NCI-H2171 treated with DMSO at 0.1 percent for 48 hours (cell line): ENCODE results near the gene HHAT.

Experiments
- DNase-seq: peaks from one replicate; lab custom pipeline; 2025; lab: John Stamatoyannopoulos, UW

The HHAT gene

DNA sequence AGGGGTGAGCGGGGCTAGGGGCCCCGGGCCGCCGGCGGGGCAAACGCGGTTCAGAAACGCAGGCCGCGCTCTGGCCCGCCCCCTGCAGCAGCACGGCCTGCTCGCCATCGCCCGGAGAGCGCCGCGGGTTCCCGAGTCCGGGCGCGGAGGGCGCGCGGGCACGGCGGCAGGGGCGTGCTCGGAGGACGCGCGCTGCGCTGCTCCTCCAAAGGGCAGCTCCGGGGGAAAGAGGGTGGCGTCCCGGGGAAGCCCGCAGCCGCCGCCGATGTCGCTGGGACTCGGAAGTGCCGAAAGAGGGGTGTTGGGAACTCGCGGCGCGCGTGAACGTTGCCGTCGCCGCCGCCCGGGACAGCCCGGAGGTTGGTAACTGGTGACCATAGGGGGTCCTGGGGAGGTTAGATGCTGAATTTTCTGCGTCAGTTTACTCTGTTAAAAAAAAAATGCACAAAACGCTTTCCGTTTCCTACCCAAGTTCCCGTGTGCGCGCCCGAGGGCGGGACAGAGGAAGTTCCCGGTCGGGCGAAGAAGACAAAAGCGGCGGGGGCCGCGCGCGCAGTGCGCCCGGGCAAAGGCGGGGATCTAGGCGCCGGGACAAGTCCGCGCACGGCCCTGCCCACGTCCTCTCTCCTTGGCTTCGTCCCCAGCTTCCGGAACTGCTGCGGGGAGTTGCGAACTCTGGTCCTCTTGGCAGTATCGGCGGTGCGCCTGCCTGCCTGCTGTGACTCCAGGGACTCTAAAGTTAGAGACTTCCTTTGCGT, at the start of gene HHAT:
TSS of gene HHAT (plus strand) at position 157 of the 758 bp plus-strand sequence. CDS start 20,074 bp downstream, outside the sequence.
- DNase-seq: peak; percentile 84

DNA sequence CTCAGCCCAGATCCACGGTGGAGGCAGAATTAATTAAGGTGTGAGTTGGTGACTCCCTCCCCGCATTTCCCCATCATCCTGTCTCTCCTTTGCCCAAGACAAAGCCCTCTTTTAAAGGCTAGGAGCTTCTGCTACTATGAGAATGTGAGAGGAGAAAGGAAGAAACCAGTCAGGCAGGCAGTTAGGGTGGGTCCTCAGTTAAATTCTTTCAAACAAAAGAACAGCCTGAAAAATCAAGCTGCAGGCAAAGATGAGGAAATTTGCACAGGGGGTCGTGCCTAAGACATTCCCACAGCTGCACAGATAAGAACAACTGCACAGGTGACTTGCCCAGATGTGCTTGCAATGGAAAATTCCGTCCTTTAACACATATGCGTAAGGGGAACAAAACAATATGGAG, 48.5 kb upstream of the HHAT start:
- no peak for DNase-seq

DNA sequence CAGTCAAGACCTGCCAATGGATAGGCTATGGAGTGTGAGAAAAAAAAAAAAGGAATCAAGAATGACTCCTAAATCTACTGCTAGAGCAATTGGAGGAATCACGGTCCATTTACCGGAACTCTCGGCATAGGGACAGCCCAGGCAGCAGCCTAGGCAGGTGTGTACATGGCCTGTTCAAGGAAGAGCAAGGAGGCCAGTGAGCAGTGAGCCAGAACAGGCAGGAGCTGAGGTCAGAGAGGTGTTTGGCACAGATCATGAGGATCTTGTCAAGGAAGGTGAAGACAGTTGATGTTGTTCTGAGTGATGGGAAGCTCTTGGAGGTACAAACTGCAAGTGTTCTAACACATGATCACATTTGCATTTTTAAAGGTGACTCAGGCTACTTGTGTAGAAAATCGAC, 40.6 kb upstream of the HHAT start:
- no peak for DNase-seq

DNA sequence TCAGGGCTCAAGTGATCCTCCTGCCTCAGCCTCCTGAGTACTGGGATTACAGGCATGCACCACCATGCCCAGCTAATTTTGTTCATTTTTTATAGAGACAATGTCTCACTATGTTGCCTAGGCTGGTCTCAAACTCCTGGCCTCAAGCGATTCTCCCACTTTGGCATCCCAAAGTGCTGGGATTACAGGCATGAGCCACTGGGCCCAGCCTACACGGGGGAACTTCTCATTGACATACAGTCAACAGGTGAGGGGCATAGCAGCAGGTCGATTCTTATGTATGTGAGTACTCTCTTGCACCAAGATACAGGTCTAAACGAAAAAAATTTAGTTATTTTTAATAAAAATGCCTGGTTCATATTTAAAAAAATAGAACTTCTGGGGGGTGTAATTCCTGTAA, 39.5 kb upstream of the HHAT start:
- no peak for DNase-seq

DNA sequence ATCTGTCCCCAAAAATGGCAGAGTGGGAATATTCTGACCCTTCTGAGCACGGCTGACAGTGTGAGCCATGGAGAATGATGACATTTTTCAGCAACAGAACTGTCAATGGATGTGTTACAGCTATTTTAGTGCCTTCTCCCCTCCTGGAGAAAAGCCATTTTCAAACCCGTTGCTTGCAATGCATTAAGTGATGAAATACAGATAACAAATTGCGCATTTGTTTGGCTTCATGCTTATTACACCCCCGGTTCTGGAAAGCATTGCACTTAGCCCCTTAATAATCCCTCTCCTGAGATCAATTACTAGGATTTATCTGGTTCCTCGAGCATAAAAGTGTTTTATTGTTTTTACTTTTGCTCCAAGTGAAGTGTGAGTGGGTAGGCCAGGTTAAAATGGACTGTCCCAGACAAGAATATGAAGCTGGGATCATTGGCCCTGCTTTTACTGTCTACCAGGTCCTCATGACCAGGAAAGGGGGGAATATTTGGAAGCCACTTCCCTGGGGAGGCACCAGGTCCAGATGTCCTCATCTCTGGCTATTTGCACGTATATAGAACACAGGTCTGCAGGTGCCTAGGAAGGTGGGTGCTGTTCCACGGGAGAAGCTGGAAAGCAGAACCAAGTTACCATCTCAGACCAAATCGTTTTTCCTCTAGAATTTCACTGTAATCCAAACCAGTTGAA, 37.5 kb upstream of the HHAT start:
- no peak for DNase-seq

DNA sequence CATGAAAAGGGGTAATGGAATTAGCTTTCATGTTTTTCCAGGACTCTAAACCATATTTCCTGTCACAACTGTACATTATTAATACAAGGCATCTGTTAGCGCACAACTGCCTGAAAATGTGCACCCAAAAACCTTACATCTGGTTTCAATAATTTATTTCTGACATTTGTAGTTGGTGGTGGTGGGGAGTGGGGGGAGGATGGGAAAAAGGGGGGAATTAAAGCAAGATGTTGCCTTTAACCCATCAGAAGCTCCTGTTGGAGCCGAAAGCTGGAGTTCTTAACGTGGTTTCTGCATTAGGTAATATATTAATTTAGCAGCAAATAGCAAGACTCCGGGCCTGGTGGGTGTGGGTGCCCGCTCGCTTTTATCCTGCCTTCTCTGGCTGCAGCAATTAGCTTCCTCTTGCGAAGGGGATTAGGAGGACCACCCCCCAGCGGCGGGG, 36.9 kb upstream of the HHAT start:
- no peak for DNase-seq

DNA sequence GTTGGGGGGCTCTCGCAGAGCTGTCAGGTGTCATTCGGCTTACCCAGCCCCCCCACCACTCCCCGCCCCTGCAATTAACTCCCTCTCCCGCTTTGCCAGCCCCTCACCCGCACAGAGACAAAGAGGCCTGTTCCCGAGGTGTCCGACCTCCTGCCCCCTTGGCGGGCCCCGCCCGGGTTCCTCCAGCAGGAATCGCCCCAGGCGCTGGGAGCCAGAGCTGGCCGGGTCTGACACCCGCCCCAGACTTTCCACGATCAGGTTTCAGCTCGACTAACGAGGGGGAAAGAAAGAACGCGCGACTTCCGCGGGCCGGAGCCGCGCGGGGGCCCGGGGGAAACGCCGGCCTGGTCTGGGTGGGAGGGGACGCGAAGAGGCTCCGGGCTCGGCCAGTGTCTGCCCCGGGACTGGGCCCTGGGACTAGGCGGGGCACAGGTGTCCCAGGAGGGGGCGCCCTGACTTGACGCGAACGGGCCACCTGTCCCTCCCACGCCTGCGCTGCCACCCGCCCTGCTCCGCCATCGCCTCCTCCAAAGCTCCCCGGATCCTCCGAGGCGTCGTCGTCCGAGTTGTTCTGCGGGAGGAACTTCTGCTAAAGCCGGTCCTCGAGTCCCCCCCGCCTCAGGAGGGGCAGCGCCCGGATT, 36.4 kb upstream of the HHAT start:
- DNase-seq: peak; percentile 70

DNA sequence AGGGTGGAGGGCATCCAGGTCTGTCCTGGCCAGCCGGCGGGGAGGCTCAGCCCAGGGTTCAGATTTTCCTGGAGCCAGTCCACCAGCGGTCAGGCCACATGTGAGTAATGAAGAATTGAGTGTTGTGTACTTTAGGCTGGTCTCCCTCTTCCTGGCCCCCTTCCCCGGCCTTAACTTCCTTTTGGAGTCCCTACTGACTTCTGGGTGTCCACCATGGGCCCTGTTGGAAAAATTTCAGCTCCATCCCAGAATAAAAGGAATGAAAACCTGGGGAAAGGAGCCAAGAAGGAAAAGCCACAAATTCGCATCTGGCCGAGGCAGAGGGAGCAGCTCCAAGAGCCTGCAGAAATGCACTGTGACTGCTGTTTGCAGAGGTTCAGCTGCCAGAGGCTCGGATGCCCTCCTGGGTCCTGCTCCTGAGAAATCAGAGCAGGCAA, 35.5 kb upstream of the HHAT start:
- no peak for DNase-seq

DNA sequence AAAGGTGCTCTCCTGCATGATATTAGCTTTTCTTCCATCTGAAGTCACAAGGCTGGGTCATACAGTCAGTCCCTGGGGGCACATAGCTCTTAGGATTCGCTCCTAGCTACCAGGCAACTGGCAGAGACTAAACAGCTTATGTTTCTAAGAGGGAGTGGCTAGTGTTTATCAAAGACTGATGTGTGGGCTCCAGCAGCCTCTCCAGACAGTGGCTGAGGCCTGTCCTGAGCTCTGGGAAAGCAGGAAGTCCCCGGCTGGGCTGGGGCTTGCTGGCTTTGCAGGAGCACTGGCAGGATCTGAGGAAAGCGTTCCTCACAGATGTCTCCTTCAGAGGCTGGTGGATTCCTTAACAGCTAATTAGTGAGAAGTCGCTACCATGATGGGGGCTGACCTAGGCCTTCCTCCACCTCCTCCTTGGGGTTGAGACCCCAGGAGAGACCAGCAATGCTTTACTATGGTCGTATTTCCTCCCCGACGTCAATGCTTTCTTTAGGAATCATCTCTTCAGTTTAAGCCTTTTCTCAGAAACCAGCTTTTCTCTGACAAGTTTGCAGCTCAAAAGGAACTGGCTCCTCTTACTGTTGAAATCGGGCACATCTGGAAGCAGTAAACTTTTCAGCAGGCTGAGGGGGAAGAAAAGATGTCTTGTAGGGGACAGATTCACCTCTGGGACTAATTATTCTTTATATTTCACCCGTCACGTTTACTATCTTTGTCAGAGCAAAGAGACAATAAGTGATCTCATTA, 33.5 kb upstream of the HHAT start:
- DNase-seq: peak; percentile 71

DNA sequence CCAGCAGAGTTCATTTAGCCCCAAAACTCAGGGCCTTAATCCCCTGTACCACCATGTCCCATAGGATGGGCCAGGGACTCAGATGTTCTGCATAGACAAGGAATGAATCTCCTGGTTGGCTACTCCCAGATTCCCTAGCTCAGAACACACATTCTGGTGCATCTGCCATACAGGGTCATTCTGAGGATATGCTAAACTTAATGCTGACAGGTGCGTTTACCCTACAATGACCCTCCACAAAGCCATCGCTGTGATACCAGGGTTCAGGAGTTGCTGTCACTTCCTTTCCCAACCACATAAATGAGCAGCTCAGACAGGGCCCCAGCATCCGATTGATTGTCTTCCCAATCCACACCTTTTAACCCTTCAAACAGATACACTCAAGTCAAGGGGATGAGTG, 32.0 kb upstream of the HHAT start:
- no peak for DNase-seq

DNA sequence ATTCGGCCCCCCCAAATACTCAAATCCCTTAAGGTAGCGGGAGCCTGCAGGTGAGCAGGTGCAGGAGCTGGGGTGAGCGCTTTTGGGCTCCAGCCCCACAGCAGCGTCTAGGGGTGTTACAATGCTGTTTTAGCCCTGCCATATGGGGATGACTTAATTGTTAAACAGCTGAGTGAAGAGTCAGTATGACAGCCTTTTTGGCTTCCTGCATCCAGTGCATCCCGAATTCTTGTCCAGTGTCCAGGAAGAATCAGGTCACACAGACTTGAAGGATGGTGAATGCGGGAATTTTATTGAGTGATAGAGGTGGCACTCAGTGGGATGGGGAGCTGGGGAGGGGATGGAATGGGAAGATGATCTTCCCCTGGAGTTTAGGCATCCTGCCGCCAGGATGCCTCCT, 30.4 kb upstream of the HHAT start:
- DNase-seq: no peak

DNA sequence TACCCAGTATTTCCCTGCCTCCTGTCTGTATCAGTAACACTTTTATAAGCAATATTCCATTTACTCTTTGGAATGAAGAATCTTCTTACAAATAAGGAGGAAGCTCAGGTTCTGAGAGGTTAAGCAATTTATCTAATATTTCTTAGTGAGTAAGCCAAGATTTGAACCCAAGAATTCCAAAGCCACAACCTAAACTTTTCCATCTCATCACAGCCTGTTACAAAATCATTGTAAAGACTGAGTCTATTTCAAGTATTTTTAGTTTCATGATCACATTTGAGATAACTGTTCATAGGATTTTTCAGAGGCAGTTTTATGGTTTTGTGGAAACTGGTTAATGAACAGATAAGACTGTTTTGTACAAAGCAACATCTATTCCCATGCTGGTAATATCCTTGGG, 29.8 kb upstream of the HHAT start:
- no peak for DNase-seq

DNA sequence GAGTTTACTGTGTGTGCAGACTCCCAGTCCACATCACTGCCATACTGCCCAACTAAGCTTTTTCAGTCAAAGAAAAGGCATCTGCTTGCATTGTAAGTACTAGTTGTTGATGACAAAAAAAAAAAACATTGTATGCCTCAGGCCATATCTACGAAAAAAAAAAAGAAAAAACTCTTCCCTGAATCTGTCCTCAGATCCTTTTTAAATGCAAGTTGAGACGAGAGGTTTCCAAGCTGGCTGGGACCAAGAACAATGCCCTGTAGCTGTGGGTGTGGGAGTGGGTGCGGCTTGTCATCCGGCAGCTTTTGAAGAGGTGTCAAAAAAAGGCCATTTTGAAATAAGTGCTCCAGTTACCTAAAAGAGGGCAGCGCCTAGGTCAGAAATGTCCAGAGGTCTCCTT, 29.2 kb upstream of the HHAT start:
- no peak for DNase-seq

DNA sequence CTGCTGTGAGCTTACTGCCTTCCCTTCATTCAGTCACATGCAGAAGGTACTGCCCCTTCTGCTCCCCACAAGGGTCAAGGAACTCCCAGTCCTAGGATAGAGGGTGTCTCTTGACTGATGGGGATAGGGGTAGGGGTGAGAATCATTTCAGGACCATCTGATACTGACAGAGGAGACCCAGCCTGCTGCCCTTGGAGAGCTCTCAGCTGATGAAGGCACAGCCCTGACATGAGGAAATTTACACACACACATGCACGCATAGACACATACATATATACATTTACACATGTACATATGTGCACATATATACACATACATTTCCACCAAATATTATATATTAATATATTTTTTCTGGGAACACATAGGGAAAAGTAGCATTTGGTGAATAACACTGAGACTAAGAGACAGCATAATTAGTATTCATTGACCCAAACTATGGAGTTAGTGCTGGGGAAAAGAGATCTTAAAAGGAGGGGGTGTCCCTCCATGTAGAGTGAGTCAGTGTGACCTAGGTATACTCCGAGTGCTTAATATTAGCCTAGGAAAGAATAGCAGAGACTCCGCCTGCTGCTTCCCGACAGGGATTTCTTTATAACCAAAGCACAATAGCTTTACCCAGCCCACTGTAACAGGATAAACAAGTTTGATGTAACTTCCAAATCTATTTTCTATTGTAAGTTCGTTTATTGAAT, 27.6 kb upstream of the HHAT start:
- no peak for DNase-seq

DNA sequence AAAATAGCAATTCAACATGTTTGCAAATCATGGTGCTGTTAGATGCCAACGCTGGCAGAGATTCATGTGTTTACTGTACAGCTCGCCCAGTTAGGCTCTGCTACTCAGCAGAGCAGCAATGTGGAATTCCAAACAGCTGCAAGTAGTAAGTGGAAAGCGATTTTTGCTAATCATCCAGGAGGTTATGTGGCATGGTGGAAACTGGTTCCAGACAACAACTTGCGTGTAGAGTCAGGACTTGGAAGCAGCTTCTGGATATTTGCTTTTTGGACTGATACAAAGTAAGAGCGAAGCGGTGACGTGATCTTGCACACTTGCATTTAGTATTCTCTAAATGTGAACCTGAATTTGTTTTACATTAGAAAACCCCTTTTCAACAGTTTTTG, 27.1 kb upstream of the HHAT start:
- DNase-seq: no peak

DNA sequence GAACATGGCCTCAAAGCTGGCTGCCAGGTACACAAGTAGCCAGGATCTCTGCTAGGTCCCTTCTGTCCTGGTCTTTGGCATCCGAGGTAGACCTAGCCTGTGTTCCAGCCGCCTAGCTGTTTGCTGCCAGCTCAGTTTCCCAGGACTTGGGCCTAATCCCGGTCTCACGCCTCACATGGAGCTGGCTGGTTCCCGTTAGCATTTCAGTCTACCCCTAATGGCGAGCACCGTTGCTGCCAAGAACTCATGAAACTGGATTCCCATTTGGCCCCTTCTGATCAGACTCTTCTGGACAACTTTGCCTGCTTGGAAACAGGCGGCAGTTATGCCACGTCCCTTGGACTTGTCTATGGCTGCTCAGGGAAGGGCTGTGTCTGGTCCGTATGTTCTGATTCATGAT, 26.2 kb upstream of the HHAT start:
- no peak for DNase-seq

DNA sequence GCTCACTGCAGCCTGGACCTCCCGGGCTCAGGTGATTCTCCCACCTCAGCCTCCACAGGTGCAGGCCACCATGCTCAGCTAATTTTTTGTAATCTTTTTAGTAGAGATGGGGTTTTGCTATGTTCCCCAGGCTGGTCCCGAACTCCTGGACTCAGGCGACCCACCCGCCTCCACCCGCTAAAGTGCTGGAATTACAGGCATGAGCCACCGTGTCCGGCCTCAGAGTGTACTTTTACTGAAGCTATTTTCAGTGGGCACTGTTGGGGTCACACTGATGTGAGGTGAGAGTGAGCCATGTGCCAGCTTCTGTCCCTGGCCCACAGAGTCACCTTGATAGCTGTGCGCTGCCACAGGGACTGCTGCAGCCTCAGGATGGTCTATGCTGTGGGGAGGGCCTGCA, 25.3 kb upstream of the HHAT start:
- DNase-seq: no peak

DNA sequence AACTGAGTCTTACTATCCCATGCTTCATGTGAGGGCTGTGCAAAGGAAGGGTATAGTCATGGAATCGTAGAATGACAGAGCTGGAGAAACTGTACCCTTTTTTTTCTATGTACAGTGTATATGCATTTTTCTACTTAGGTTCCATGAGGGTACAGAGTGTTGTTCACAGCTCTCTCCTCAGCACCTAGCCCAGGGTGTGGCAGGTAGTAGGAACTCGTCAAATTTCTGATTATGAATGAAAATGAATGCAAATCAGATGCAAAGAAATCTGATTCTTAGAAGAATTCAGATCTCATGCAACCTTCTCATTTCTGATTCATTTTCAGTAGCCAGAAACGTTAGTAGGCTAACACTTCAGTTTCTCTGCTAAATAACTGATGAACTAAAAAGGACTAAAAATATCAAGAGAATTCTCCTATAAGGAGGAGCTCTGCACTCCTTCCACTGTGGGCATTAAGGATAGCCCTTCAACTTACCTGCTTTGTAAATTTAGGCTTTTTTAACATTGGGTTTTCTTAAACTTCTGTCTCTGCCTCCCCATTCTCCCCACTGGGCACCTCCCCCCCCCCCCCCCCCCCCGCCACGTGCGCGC, 18.0 kb upstream of the HHAT start:
- no peak for DNase-seq

DNA sequence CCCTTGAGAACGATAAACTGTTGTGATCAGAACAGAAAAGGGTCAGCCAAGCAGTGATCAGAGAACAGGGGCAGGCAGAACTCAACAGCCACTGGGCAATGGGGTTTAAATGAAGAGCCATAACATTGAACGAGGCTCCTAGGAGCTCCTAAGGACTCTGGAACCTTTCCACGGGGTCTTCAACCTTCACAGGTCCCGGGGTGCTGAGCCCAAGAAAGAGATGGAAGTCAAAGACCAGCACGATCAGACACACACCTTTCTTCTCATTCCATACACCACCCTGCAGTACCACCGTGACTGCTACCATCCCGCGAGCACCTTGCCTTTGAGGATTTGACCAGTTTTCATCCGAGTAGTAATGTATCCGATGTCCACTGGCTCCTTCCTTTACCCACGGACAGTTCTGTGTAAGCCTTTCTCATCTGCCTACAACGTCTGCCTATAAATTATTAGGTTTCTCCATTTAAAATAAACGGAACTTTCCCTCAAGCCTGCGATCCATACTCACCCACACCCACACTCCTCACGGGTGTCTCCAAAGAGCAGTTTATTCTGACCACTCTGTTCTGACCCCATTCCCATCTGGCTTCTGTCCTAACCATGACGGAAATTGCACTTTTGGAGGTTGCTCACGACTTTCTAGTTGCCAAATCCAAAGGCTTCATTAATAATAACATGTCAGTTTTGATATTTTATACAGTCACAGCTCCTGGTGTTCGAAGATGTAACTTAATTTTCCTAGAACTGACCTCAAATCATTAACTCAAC, 16.8 kb upstream of the HHAT start:
- DNase-seq: no peak

DNA sequence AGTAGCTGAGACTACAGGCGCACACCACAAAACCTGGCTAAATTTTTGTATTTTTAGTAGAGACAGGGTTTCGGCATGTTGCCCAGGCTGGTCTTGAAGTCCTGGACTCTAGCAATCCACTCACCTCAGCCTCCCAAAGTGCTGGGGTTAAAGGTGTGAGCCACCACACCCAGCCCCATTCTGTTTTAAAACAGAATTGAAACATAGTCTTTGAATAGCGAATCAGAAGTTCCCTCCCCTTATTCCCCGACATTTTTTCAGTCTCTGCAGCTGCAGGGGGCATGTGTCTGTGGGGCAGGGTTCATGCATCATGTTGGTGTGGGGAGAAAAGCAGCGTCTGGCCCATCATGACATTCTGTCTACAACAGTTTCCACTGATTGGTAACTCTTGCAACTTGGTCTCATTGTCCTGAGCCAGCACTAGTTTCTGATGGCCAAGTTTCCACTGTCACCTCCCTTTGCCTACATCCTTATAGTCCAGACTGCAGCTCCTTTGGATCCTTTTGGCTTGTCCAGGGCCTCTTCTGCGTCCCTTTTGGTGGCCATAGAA, 15.6 kb upstream of the HHAT start:
- DNase-seq: no peak
